GM12872 (cell line): ENCODE data around the gene GOLGB1.

Experiments
- TF ChIP-seq, protein P1 (sequence below): IDR thresholded peaks from 3 replicates; pipeline ENCODE4 v1.5.1; 2011; ENCODE audit warnings: low read depth, mild to moderate bottlenecking, low read length, moderate library complexity; ENCODE audit not compliant: insufficient read depth

The GOLGB1 gene

DNA sequence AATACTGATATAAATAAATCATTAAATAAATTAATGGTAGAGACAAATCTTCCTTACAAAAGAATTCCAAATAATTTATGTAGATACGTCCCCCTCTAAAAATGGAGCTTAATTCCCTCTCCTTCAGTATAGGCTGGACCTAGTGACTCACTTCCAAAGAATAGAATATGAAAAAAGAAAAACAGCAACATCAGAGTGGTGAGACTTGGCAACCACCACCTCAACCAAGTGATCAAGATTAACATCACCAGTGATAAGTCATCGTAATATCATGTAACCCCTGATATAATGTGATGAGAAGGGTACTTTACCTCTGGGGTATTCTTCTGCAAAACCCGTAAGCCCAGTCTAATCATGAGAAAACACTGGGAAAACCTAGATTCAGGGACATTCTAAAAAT lies 13.4 kb downstream of the GOLGB1 start:
- TF ChIP-seq, protein P1, sequence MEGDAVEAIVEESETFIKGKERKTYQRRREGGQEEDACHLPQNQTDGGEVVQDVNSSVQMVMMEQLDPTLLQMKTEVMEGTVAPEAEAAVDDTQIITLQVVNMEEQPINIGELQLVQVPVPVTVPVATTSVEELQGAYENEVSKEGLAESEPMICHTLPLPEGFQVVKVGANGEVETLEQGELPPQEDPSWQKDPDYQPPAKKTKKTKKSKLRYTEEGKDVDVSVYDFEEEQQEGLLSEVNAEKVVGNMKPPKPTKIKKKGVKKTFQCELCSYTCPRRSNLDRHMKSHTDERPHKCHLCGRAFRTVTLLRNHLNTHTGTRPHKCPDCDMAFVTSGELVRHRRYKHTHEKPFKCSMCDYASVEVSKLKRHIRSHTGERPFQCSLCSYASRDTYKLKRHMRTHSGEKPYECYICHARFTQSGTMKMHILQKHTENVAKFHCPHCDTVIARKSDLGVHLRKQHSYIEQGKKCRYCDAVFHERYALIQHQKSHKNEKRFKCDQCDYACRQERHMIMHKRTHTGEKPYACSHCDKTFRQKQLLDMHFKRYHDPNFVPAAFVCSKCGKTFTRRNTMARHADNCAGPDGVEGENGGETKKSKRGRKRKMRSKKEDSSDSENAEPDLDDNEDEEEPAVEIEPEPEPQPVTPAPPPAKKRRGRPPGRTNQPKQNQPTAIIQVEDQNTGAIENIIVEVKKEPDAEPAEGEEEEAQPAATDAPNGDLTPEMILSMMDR: no peak

DNA sequence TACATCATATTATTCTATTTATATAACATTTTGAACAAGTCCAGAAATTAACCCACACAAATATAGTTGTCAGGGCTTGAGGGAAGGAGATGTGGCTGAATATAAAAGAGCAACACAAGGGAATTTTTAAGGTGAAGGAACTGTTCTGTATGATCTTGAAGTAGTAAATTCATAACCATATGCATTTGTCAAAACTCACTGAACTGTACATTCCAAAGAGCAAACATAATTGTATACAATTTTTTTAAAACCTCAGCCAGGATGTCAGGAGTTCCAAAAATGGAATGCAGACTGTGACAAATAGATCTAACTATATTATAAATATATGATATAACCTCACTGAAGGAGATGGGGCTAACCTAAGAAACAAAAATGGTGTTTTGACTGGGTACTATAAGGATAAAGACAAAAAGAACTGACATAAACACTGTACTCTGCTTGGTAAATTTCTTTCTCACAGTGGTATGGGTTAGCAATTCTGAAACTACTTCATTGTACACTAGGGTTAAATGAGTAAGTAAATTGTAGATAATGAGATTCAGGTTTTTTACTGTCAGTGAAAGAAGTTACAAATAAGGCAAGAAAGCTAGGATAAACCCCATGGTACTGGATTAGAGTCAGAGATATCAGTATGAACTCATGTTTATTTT lies 14.4 kb downstream of the GOLGB1 start:
- TF ChIP-seq, protein P1: no peak

DNA sequence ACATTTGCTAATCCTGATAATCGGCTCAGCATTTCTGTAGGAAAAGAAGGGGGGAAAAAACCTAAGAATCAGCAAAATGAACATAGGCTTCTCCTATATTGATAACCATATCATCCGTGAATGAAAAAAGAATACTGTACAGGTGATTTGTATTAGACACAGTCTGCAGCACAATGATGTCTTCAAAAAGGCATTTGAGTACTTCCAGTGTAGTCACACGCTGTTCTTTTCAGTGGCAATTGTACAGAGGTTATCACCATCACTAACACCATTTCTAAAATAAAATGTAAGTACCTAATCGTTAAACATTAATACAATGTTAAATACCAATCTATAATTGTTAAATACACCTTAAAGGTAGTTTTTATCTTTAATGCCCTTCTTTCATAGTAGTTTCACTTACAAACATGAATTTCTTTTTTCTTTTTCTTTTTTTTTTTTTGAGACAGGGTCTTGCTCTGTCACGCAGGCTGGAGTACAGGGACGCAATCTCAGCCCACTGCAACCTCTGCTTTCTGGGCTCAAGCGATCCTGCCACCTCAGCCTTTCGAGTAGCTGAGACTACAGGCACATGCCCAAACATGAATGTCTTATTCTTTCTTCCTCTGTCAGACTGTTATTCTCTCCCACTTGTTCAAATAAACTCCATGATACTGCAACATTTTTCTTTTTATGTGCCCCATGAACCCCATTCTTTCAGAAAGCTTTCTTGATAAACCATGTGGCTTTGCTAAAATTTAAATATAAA lies 18.4 kb downstream of the GOLGB1 start:
- TF ChIP-seq, protein P1: no peak

DNA sequence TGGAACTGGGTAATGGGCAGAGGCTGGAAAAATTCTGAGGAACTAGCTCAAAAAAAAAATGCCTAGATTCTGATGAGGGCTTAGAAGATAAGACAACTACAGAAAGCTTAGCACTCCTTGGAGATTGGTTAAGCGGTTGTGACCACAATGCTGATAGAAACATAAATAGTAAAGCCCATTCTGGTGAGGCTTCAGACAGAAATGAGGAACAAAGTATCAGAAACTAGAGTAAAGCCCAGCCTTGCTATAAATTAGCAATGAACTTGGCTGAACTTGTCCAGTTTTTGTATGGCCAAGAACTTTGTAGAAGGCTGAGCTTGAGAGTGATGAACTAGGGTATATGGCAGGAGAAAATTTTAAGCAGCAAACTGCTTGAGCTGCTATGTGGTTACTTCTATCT lies 25.4 kb downstream of the GOLGB1 start:
- TF ChIP-seq, protein P1: no peak

DNA sequence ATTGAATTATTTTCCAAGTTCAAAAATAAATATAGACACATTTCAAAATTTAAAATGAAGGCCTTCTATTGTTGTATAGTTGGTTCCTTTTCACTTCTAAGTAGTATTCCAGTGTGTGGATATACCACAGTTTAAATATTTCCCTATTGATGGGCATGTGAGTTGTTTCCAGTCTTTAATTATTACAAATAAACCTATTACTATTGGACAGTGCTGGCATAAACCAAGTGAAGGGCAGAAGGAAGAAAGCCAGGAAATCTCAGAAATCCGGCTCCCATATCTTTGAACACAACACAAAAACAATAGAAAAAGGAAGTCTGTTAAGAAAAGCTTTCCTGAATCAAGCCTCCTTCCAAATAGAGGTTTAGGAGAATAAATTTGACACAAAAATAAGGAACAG lies 26.1 kb downstream of the GOLGB1 start:
- TF ChIP-seq, protein P1: no peak

DNA sequence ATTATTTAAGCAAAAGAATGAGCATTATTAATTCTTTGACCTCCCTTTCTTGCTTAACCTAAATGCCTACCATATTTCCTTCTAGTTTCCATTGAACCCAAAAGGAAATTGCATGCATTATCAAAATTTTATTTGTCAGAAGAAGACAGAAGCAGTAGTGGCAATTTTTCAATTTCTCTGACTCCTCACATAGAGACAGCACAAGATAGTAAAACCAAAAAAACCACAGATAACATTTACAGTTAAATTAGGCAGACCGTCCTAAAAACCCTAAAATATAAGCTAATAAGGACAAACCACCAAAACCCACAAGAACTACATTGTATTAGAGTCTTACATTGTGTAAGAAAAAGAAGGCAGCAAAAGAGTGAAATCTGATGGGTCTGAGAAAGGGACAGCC lies 27.1 kb downstream of the GOLGB1 start:
- TF ChIP-seq, protein P1: no peak

DNA sequence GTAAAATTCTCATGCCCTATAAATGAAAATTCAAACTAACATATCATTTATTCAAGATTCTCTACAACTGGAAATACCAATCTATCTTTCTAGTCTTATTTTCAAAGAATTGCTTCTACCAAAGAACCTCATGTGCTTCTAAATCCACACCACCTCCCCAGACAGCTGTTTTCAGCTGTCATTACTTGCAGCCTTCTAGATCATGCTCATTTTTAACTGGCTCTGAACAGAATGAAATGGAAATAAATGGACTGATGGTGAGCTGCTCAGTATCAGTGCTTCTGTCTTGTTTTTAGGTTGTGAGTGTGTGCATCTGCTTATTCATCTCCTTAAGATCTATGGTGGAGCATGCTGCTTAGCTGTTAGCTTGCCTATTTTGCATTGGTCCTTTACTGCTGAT lies 29.4 kb downstream of the GOLGB1 start:
- TF ChIP-seq, protein P1: no peak
